Skeletal muscle tissue (tissue), 4 donors: ENCODE results near the gene SPATA33. TPM values are rescaled to one million over a fixed set of nuclear protein-coding genes. Genes with fewer than 3 reads are reported as not detected.
"Not testable (repeated sequence)": the region's sequence is repeated elsewhere in the genome, so short reads cannot be mapped to it uniquely, and the experiment has no call there.

ENCODE experiments used
- H3K27ac ChIP-seq: one replicate; pipeline ENCODE4 v1.7.0; 2013; ENCODE audit warnings: mild to moderate bottlenecking, low read depth, low read length, inconsistent platforms
- H3K27me3 ChIP-seq, 3 donors: one replicate each; pipeline ENCODE4 v1.7.0; 2013; ENCODE audit warnings: low read length in 3 of 3; ENCODE audit not compliant: control insufficient read depth in 3 of 3, insufficient read depth in 3 of 3
- H3K36me3 ChIP-seq, 3 donors: one replicate each; pipeline ENCODE4 v1.7.0; 2013; ENCODE audit warnings: low read length in 3 of 3; ENCODE audit not compliant: control insufficient read depth in 3 of 3, insufficient read depth in 3 of 3
- H3K4me1 ChIP-seq, 3 donors: one replicate each; pipeline ENCODE4 v1.7.0; 2013; ENCODE audit warnings: low read length in 3 of 3, mild to moderate bottlenecking in 3 of 3; ENCODE audit not compliant: control insufficient read depth in 3 of 3, insufficient read depth in 3 of 3
- H3K4me3 ChIP-seq, 3 donors: one replicate each; pipeline ENCODE4 v1.7.0; 2013; ENCODE audit warnings: low read length in 3 of 3
- H3K9ac ChIP-seq, 3 donors: one replicate each; pipeline ENCODE4 v1.7.0; 2013; ENCODE audit warnings: low read length in 3 of 3, mild to moderate bottlenecking in 3 of 3, moderate library complexity in 2 of 3, low read depth in 1 of 3
- H3K9me3 ChIP-seq, 3 donors: one replicate each; pipeline ENCODE4 v1.7.0; 2013; ENCODE audit warnings: low read length in 3 of 3; ENCODE audit not compliant: control insufficient read depth in 3 of 3
- total RNA-seq: library from RNA; depleted of rRNA; stranded (reverse); fragments of >200 nt; gene quantifications from one replicate; pipeline ENCODE4 v1.2.3, GENCODE V29; 2014
- donor health status: Osteomylitis.

Gene SPATA33
- total RNA-seq, 1 donor from 2014 or later = 2.1 TPM

DNA sequence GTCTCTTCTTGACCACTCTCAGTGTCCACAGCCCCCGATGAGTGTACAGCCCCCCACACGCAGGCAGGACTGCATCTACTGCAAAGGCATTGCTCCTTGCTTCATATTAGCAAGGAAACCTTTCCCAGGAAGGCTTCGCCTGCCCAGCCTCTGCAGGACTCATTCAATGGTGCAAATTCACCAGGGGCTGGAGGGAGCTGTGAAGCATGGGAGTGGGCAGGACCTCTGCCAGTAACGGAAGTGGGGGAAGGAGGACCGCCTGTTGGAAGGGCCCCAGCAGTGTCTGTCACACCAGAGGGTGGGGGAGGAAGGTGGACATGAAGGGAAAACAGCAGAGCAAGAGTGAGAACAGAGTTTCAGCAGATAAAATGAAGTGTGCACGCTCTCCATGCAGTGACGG, 2.5 kb downstream of the SPATA33 start:
- H3K4me3 ChIP-seq = no peak overlapping the region
- peaks cover 15 to 16% (median 15%) of the 10 kb centered on the region in 3 donors for H3K4me1 ChIP-seq
- no peak overlapping the region for H3K9ac ChIP-seq
- no peaks in the 10 kb centered on the region for H3K27me3 ChIP-seq
- H3K27ac ChIP-seq = no peak overlapping the region
- H3K9me3 ChIP-seq = no peaks in the 10 kb centered on the region
- peaks cover 3 to 10% (median 10%) of the 10 kb centered on the region in 3 donors for H3K36me3 ChIP-seq

DNA sequence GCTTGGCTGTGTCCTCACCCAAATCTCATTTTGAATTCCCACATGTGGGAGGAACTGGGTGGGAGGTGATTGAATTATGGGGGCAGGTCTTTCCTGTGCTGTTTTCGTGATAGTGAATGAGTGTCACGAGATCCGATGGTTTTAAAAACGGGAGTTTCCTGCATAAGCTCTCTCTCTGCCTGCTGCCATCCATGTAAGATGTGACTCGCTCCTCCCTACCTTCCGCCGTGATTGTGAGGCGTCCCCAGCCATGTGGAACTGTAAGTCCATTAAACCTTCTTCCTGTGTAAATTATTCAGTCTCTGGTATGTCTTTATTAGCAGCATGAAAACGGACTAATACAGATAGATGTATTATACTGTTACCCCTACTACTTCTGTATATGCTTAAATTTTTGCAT, 3.6 kb downstream of the SPATA33 start:
- Histone ChIP-seq H3K27ac (no peak overlapping the region), H3K4me3 (no peak overlapping the region), H3K36me3 (peaks cover 3 to 10% (median 10%) of the 10 kb centered on the region in 3 donors), H3K9me3 (no peaks in the 10 kb centered on the region), H3K27me3 (no peaks in the 10 kb centered on the region), H3K9ac (no peak overlapping the region), H3K4me1 (peaks cover 15 to 16% (median 15%) of the 10 kb centered on the region in 3 donors)

- not testable (repeated sequence) for H3K4me3 ChIP-seq, H3K27me3 ChIP-seq, H3K4me1 ChIP-seq, H3K27ac ChIP-seq, H3K9me3 ChIP-seq, H3K9ac ChIP-seq
- peaks cover 3 to 10% (median 10%) of the 10 kb centered on the region in 3 donors for H3K36me3 ChIP-seq
Measured at GRCh38 chr16:89664238-89664637, 6.6 kb downstream of the SPATA33 start.

- H3K9me3 ChIP-seq, H3K36me3 ChIP-seq, H3K27ac ChIP-seq, H3K27me3 ChIP-seq, H3K4me1 ChIP-seq, H3K9ac ChIP-seq, H3K4me3 ChIP-seq: not testable (repeated sequence)
Measured at GRCh38 chr16:89667000-89667399, 9.4 kb downstream of the SPATA33 start.

GRCh38 chr16:89667633-89668032, 10.0 kb downstream of the SPATA33 start:
- H3K9me3 ChIP-seq = no peaks in the 10 kb centered on the region
- H3K4me1 ChIP-seq = no peaks in the 10 kb centered on the region
- H3K4me3 ChIP-seq = no peak overlapping the region

DNA sequence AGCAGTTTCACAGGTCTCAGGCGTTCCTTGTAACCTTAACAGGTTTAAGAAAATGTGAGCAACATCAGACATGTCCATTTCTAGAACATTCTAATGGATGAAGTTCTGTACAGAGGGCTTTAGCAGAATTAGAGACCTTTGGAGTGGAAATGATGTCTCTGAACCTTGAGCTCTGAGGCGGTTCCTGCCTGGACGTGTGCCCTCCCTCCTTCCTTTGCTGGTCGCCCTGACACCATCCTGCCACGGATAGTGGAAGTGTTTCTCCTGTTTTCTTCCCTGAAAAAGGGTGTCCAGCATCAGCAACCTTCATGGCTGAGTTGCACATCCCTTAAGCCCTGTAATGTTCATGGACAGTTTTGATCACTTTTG, 11.1 kb downstream of the SPATA33 start:
- H3K9me3 ChIP-seq = no peaks in the 10 kb centered on the region
- no peak overlapping the region for H3K27ac ChIP-seq
- H3K36me3 ChIP-seq = no peaks in the 10 kb centered on the region
- H3K4me3 ChIP-seq = no peak overlapping the region
- H3K27me3 ChIP-seq = no peaks in the 10 kb centered on the region
- no peaks in the 10 kb centered on the region for H3K4me1 ChIP-seq
- no peak overlapping the region for H3K9ac ChIP-seq

More at GRCh38 chr16:89667633-89668032, 10.0 kb downstream of the SPATA33 start:
- Histone ChIP-seq H3K9ac (no peak overlapping the region), H3K27me3 (no peaks in the 10 kb centered on the region), H3K36me3 (no peaks in the 10 kb centered on the region), H3K27ac (no peak overlapping the region)

DNA sequence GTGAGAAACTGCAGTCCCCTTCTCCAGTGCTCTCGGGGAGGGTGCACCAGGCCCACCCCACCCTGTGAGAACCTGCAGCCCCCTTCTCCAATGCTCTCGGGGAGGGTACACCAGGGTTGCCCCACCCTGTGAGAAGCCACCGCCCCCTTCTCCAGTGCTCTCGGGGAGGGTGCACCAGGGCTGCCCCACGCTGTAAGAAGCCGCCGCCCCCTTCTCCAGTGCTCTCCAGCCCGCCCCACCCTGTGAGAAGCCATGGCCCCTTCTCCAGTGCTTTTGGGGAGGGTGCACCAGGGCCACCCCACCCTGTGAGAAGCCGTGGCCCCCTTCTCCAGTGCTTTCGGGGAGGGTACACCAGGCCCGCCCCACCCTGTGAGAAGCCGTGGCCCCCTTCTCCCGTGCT, 12.1 kb downstream of the SPATA33 start:
- Histone ChIP-seq H3K9ac (no peak overlapping the region), H3K27me3 (no peaks in the 10 kb centered on the region), H3K4me3 (no peak overlapping the region), H3K9me3 (no peaks in the 10 kb centered on the region), H3K4me1 (no peaks in the 10 kb centered on the region), H3K36me3 (no peaks in the 10 kb centered on the region), H3K27ac (no peak overlapping the region)

DNA sequence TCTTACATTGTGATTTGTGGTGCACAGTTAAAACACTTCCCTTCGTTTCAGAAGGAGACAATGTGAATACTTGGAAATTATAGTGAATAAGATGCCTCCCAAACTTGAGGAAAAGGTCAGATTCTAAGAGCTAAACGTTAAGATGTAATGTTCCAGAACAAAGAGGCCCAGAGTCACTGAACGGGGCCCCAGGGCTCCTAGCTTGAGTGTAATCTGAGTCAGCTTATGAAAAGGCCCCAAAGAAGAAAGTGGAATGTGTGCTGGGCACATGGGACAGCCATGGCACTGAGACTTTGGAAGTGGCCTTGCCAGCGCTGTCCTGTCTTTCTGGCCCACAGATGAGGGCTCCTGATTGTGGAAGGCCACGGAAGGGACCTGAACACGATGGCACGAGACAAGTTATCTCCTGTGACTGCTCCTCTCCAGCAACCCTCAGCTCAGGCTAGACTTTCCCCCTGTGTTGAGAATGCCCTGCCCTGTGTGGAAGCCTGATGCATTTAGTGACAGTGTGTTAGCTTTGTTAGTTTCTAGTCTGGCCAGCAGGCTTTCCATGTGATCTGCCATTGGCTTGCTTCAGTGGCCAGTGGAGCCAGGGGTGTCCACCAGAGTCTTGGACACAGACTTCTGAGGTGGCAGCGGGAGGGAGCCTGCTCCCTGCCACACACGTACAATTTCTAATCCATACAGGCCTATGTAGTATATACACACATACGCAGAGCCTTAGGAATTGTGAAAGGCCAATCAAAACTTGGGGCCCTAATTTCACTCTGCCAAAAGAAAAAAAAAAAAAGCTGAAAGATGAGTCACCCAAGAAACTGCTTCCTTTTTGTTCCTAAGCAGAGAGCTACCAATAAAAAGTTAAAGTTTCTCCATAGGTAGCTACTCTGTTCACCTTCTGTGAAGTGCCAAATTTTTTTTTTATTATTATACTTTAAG, 13.1 kb downstream of the SPATA33 start:
- Histone ChIP-seq H3K27ac (no peak overlapping the region), H3K9ac (no peak overlapping the region), H3K36me3 (no peaks in the 10 kb centered on the region), H3K9me3 (no peaks in the 10 kb centered on the region), H3K4me3 (no peak overlapping the region), H3K4me1 (no peaks in the 10 kb centered on the region), H3K27me3 (no peaks in the 10 kb centered on the region)

DNA sequence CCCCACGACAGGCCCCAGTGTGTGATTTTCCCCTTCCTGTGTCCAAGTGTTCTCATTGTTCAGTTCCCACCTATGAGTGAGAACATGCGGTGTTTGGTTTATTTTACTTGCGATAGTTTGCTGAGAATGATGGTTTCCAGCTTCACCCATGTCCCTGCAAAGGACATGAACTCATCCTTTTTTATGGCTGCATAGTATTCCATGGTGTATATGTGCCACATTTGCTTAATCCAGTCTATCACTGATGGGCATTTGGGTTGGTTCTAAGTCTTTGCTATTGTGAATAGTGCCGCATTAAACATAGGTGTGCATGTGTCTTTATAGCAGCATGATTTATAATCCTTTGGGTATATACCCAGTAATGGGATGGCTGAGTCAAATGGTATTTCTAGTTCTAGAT, 13.9 kb downstream of the SPATA33 start:
- not testable (repeated sequence) for H3K27me3 ChIP-seq, H3K9ac ChIP-seq, H3K27ac ChIP-seq, H3K36me3 ChIP-seq, H3K9me3 ChIP-seq, H3K4me1 ChIP-seq, H3K4me3 ChIP-seq

- no peak overlapping the region for H3K4me3 ChIP-seq
- H3K9ac ChIP-seq = no peak overlapping the region
- no peaks in the 10 kb centered on the region for H3K36me3 ChIP-seq
- H3K27me3 ChIP-seq = no peaks in the 10 kb centered on the region
- H3K4me1 ChIP-seq = no peaks in the 10 kb centered on the region
- H3K9me3 ChIP-seq = no peaks in the 10 kb centered on the region
- no peak overlapping the region for H3K27ac ChIP-seq
Measured at GRCh38 chr16:89672177-89672941, 14.7 kb downstream of the SPATA33 start.
